SK-N-DZ (cell line): ENCODE data around the gene OR4D2.

Experiments
- DNase-seq: peaks from one replicate; pipeline ENCODE4 v3.0.0-alpha.2; 2015; ENCODE audit warnings: low spot score

Gene OR4D2

GRCh38 chr17:58172369-58173071, 5.7 kb downstream of the OR4D2 start:
- peak; percentile 64 for DNase-seq

- DNase-seq: no peak
Observed at GRCh38 chr17:58174871-58175270, 8.1 kb downstream of the OR4D2 start.

- no peak for DNase-seq
Observed at GRCh38 chr17:58176200-58176599, 9.4 kb downstream of the OR4D2 start.

GRCh38 chr17:58181796-58182195, 15.0 kb downstream of the OR4D2 start:
- DNase-seq: no peak

- DNase-seq: no peak
Observed at GRCh38 chr17:58183514-58183913, 16.7 kb downstream of the OR4D2 start.

GRCh38 chr17:58184308-58184985, 17.7 kb downstream of the OR4D2 start:
- DNase-seq: no peak

- DNase-seq: no peak
Observed at GRCh38 chr17:58184986-58185761, 18.4 kb downstream of the OR4D2 start.

- DNase-seq: no peak
Observed at GRCh38 chr17:58186591-58186990, 19.8 kb downstream of the OR4D2 start.

- DNase-seq: no peak
Observed at GRCh38 chr17:58187063-58187462, 20.3 kb downstream of the OR4D2 start.

GRCh38 chr17:58187675-58188074, 20.9 kb downstream of the OR4D2 start:
- DNase-seq: no peak

- no peak for DNase-seq
Observed at GRCh38 chr17:58189436-58190146, 22.8 kb downstream of the OR4D2 start.

- DNase-seq: peak; percentile 34
Observed at GRCh38 chr17:58191241-58191896, 24.6 kb downstream of the OR4D2 start.

- DNase-seq: no peak
Observed at GRCh38 chr17:58192612-58193011, 25.8 kb downstream of the OR4D2 start, which contains the start of gene EPX. Gene EPX (plus strand): TSS chr17:58192726. CDS start chr17:58192847, 121 bp downstream.

GRCh38 chr17:58193641-58194255, 27.0 kb downstream of the OR4D2 start:
- no peak for DNase-seq

- DNase-seq: no peak
Observed at GRCh38 chr17:58195518-58196123, 28.8 kb downstream of the OR4D2 start.

- no peak for DNase-seq
Observed at GRCh38 chr17:58196610-58197009, 29.8 kb downstream of the OR4D2 start.

- DNase-seq: peak; percentile 80
Observed at GRCh38 chr17:58200024-58200633, 33.3 kb downstream of the OR4D2 start.

GRCh38 chr17:58202859-58203258, 36.1 kb downstream of the OR4D2 start:
- DNase-seq: no peak

GRCh38 chr17:58204796-58205195, 38.0 kb downstream of the OR4D2 start:
- DNase-seq: no peak

GRCh38 chr17:58205936-58206335, 39.2 kb downstream of the OR4D2 start:
- no peak for DNase-seq
